HepG2 (cell line): Measurements from ENCODE around the gene FAM83D. TPM values are rescaled to one million over a fixed set of nuclear protein-coding genes. Genes with fewer than 3 reads are reported as not detected.

Experiments
- ATAC-seq: fragments of 200-7000 bp; cut with Tn5 transposase; 3 replicates; pipeline ENCODE4 v1.9.1; 2020; ENCODE audit warnings: mild to moderate bottlenecking, moderate library complexity
- BruUV-seq: library from RNA; stranded (reverse); fragments of 400-500 nt; replicated peaks from 2 replicates; lab custom pipeline; 2021; lab: Mats Ljungman, UMichigan
- CTCF ChIA-PET: fragments of 300-600 bp; formaldehyde crosslinking; extraction: SDS; loops from one replicate; lab custom pipeline; 2021; ENCODE audit warnings: low total read pairs, inconsistent platforms, low intra/inter-chr PET ratio; lab: Yijun Ruan, JAX
- POLR2A ChIA-PET: fragments of 350-600 bp; sonication (Branson Sonifier 250); formaldehyde crosslinking; loops from one replicate; lab custom pipeline; 2020; ENCODE audit warnings: antibody characterized with exemption, inconsistent platforms; lab: Yijun Ruan, JAX
- DNase-seq: peaks from one replicate; pipeline ENCODE4 v3.0.0-alpha.2; 2015; ENCODE audit warnings: low spot score
- FAIRE-seq: peaks from 3 replicates; lab custom pipeline; 2011; peaks lifted over from hg19 to GRCh38; lab: Jason Lieb, UNC
- H2AFZ ChIP-seq: one replicate; pipeline ENCODE4 v1.6.1; 2011; ENCODE audit warnings: low read length, inconsistent platforms
- H3K27ac ChIP-seq: fragments of 300-600 bp; 3 replicates; pipeline ENCODE4 v1.8.0; 2011; ENCODE audit warnings: mixed run types, mild to moderate bottlenecking, mixed read lengths, low read length, inconsistent platforms; ENCODE audit not compliant: insufficient read depth; ENCODE audit errors: extremely low read length
- H3K27me3 ChIP-seq, 2 experiments: fragments of 200-600 bp in 1 of 2; 2 replicates in 1 of 2; 3 replicates in 1 of 2; pipeline versions ENCODE4 v1.6.0 to v1.8.0; 2011; ENCODE audit warnings: low read length in 2 of 2, mild to moderate bottlenecking in 2 of 2, moderate library complexity in 2 of 2, inconsistent platforms in 1 of 2; ENCODE audit not compliant: insufficient read depth in 2 of 2, control insufficient read depth in 1 of 2
- H3K36me3 ChIP-seq, 2 experiments: fragments of 200-600 bp in 1 of 2; replicated peaks in 1 of 2; 2 replicates in 1 of 2; 3 replicates in 1 of 2; pipeline versions ENCODE4 v1.5.1 to v1.8.0; 2011; ENCODE audit warnings: low read length in 2 of 2, inconsistent platforms in 1 of 2; ENCODE audit not compliant: insufficient read depth in 2 of 2, control insufficient read depth in 1 of 2
- H3K4me1 ChIP-seq: 2 replicates; pipeline ENCODE4 v1.5.1; 2012; ENCODE audit warnings: low read length, inconsistent platforms; ENCODE audit not compliant: insufficient read depth
- H3K4me2 ChIP-seq: 2 replicates; pipeline ENCODE4 v1.6.0; 2011; ENCODE audit warnings: low read depth, low read length, inconsistent platforms
- H3K4me3 ChIP-seq, 3 experiments: fragments of 200-600 bp in 1 of 3; sonication (generic), shearing (Covaris generic) in 1 of 3; replicated peaks in 1 of 3; 2 replicates each; pipeline ENCODE4 v1.5.1; 2011 to 2016; ENCODE audit warnings: low read length in 3 of 3, inconsistent platforms in 2 of 3, low read depth in 2 of 3, mild to moderate bottlenecking in 2 of 3, control low read depth in 1 of 3, mixed read lengths in 1 of 3; ENCODE audit not compliant: insufficient read depth in 1 of 3
- H3K79me2 ChIP-seq: one replicate; pipeline ENCODE4 v1.6.1; 2011; ENCODE audit warnings: low read length, inconsistent platforms; ENCODE audit not compliant: insufficient read depth
- H3K9ac ChIP-seq: 2 replicates; pipeline ENCODE4 v1.6.0; 2011; ENCODE audit warnings: mild to moderate bottlenecking, low read depth, low read length, inconsistent platforms; ENCODE audit not compliant: insufficient read depth
- H3K9me3 ChIP-seq: 2 replicates; pipeline ENCODE4 v1.5.1; 2012; ENCODE audit warnings: mild to moderate bottlenecking, low read length
- H4K20me1 ChIP-seq: 2 replicates; pipeline ENCODE4 v1.6.0; 2011; ENCODE audit warnings: inconsistent platforms, mild to moderate bottlenecking, low read length, moderate library complexity; ENCODE audit not compliant: insufficient read depth
- PCBP1 ChIP-seq: fragments of 200-400 bp; formaldehyde crosslinking; IDR thresholded peaks from 2 replicates; pipeline ENCODE4 v1.6.1; 2017; ENCODE audit warnings: mild to moderate bottlenecking, low read depth, low read length, borderline replicate concordance
- PHF21A ChIP-seq: sonication (generic); formaldehyde crosslinking; IDR thresholded peaks from 2 replicates; pipeline ENCODE4 v1.5.0; 2020; ENCODE audit warnings: mild to moderate bottlenecking, missing genetic modification reagents
- SALL1 ChIP-seq: sonication (generic); formaldehyde crosslinking; IDR thresholded peaks from 2 replicates; pipeline ENCODE4 v1.8.0; 2022; ENCODE audit warnings: mild to moderate bottlenecking, missing genetic modification reagents
- SRSF9 ChIP-seq: fragments of 200-400 bp; formaldehyde crosslinking; IDR thresholded peaks from 2 replicates; pipeline ENCODE4 v1.6.1; 2018; ENCODE audit warnings: borderline replicate concordance, mild to moderate bottlenecking, low read depth, low read length; ENCODE audit not compliant: insufficient read depth, poor library complexity, severe bottlenecking
- ZNF788 ChIP-seq: sonication (generic); formaldehyde crosslinking; IDR thresholded peaks from 2 replicates; pipeline ENCODE4 v1.5.0; 2020; ENCODE audit warnings: mild to moderate bottlenecking, missing genetic modification reagents, borderline replicate concordance
- WGBS: methylation state at CpG from one replicate; pipeline ENCODE4 v1.1.6; 2017; ENCODE audit warnings: low lambda C conversion rate; 5-methylcytosine and 5-hydroxymethylcytosine counted together
- in situ Hi-C: cut with HindIII; loops from 2 replicates; pipeline ENCODE4 v1.10.0; 2017; ENCODE audit warnings: low pct_unique_long_range_greater_than_20kb; ENCODE audit not compliant: extremely low pct_ligation_motif_present
- intact Hi-C: fragments of 100-400 bp; cut with micrococcal nuclease; formaldehyde crosslinking; loops from one replicate; pipeline ENCODE4 v1.10.0; 2022; ENCODE audit not compliant: unreplicated experiment
- polyA plus RNA-seq, 8 experiments: library from polyadenylated mRNA; depleted of rRNA in 3 of 8; stranded (reverse) in 7 of 8; unstranded in 1 of 8; fragments of >200 nt; fragmentation: Illumina TruSeq in 4 of 8; extraction: Trizol in 4 of 8; gene quantifications; 2 replicates each; pipeline versions ENCODE4 v1.2.1 to v1.2.3, GENCODE V29; 2011 to 2016; ENCODE audit warnings: low read depth in 4 of 8, missing spikeins in 1 of 8, mixed read lengths in 1 of 8; ENCODE audit not compliant: insufficient read depth in 1 of 8
- total RNA-seq, 5 experiments: library from RNA; depleted of rRNA; stranded (reverse); fragments of >200 nt; fragmentation: Illumina TruSeq; extraction: Trizol; gene quantifications; 2 replicates each; pipeline ENCODE4 v1.2.3, GENCODE V29; 2016; ENCODE audit warnings: low read depth in 1 of 5

Gene FAM83D
- total and polyA plus RNA-seq, 2 of the 13 experiments (the other 11 are each of a cell fraction or from before 2014, with no cell fraction given) = 51.4 to 64.0 TPM

- in situ Hi-C loops = no loop called here
- BruUV-seq = no TSS peak
- Histone ChIP-seq H3K9ac (no peak overlapping the region), H3K36me3 (no peaks in the 10 kb centered on the region), H3K4me2 (no peak overlapping the region), H3K79me2 (no peaks in the 10 kb centered on the region), H3K4me3 (no peak overlapping the region), H3K27me3 (no peaks in the 10 kb centered on the region; a peak in 2 of 5 replicates), H3K27ac (no peak overlapping the region), H4K20me1 (no peaks in the 10 kb centered on the region), H2AFZ (no peak overlapping the region), H3K4me1 (no peaks in the 10 kb centered on the region), H3K9me3 (peaks cover 5% of the 10 kb centered on the region; the same call in 1 of the 2 replicates)
- FAIRE-seq = no peak
- CTCF ChIA-PET = no interaction called here
- no peak for DNase-seq
- ATAC-seq = no peak; the same call in 2 of the 3 replicates
- 0 out of 2 replicates have a peak, but pooled peaks have one; percentile 8 for TF ChIP-seq SALL1
- no peak for TF ChIP-seq PHF21A (CRISPR knock-in tag)
- intact Hi-C loops = no loop called here
- POLR2A ChIA-PET = interaction anchor here (0.6 kb wide), 1 partner anchor 1842 kb away, joined by 3 read pairs; no protein-coding TSS in a partner anchor
- 71% methylated on average over 13 of the region's 13 CpGs for WGBS
Observed at GRCh38 chr20:38900606-38901005, 25.6 kb upstream of the FAM83D start.

DNA sequence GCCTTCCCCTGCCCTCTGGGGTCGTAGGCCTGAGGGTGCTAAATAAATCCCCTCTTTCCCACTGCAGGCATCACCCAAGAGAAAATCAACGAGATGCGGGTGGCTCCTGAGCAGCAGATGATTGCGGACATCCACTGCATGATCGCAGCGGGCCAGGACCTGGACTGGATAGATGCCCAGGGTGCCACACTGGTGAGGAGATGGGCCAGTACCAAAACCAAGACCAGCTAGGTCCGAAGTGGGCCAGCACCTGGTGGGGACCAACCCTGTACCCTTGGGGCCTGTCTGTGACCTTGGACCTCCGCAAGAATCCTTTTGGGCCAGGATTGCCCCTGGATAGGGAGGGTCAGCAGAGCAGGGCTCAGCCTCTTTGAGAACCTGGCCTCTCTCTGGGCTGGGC lies 23.6 kb upstream of the FAM83D start:
- CTCF ChIA-PET = no interaction called here
- ATAC-seq (no peak), DNase-seq (no peak), FAIRE-seq (no peak)
- H3K4me1 ChIP-seq = peaks cover 1% of the 10 kb centered on the region
- TF ChIP-seq ZNF788 (CRISPR knock-in tag) (0 out of 2 replicates have a peak, but pooled peaks have one; percentile 31), PCBP1 (no peak), SRSF9 (no peak)
- no peaks in the 10 kb centered on the region for H3K79me2 ChIP-seq
- in situ Hi-C loops (no loop called here), intact Hi-C loops (no loop called here)
- no peaks in the 10 kb centered on the region for H4K20me1 ChIP-seq
- no peaks in the 10 kb centered on the region for H3K36me3 ChIP-seq
- no peak overlapping the region for H3K4me2 ChIP-seq
- 56% methylated on average over 8 of the region's 8 CpGs for WGBS
- H3K4me3 ChIP-seq = no peak overlapping the region
- H2AFZ ChIP-seq = no peak overlapping the region
- no TSS peak for BruUV-seq
- no peaks in the 10 kb centered on the region; a peak in 3 of 5 replicates for H3K27me3 ChIP-seq
- POLR2A ChIA-PET = no interaction called here
- no peak overlapping the region for H3K9ac ChIP-seq
- H3K27ac ChIP-seq = no peak overlapping the region
- H3K9me3 ChIP-seq = peaks cover 5% of the 10 kb centered on the region; the same call in 1 of the 2 replicates
